Fibroblast of villous mesenchyme (primary cell): ENCODE results near the gene PCDH9. TPM values are rescaled to one million over a fixed set of nuclear protein-coding genes. Genes with fewer than 3 reads are reported as not detected.

ENCODE experiments used
- DNase-seq: peaks from one replicate; pipeline ENCODE4 v3.0.0-alpha.2; 2010; ENCODE audit warnings: low read depth
- H3K4me3 ChIP-seq: 2 replicates; pipeline ENCODE4 v1.5.1; 2011; ENCODE audit warnings: low read depth, mild to moderate bottlenecking, low read length
- total RNA-seq: library from RNA; depleted of rRNA; stranded (reverse); fragments of >200 nt; gene quantifications from 2 replicates; pipeline ENCODE4 v1.2.3, GENCODE V29; 2012
- TF ChIP-seq, protein P1 (sequence below): IDR thresholded peaks from 2 replicates; pipeline ENCODE4 v1.5.1; 2012; ENCODE audit warnings: low read depth, mild to moderate bottlenecking, low read length; ENCODE audit not compliant: insufficient read depth

PCDH9 gene
- total RNA-seq, 1 donor, result 9.9 TPM

DNA sequence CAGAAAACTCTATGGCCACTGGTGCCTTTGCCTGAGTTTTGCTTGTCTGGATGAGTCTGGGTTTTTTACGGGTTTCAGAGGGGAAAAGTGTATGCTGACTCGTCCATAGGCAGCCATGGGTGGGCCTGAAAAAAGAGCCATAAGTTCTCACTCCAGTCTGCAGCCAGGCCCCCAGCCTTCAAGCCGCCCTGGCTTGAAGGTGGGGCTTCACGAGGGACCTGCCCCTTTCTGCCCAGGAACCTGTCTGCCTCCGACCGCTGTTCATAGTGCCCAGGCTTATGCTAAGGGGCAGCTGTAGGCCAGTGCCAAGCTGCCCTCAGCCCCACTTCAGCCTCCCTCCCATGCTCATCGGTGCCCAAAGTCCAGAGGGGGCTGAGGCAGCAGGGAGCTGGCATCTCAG, 385.2 kb downstream of the PCDH9 start:
- DNase-seq, result no peak
- no peak overlapping the region for H3K4me3 ChIP-seq
- TF ChIP-seq, protein P1, sequence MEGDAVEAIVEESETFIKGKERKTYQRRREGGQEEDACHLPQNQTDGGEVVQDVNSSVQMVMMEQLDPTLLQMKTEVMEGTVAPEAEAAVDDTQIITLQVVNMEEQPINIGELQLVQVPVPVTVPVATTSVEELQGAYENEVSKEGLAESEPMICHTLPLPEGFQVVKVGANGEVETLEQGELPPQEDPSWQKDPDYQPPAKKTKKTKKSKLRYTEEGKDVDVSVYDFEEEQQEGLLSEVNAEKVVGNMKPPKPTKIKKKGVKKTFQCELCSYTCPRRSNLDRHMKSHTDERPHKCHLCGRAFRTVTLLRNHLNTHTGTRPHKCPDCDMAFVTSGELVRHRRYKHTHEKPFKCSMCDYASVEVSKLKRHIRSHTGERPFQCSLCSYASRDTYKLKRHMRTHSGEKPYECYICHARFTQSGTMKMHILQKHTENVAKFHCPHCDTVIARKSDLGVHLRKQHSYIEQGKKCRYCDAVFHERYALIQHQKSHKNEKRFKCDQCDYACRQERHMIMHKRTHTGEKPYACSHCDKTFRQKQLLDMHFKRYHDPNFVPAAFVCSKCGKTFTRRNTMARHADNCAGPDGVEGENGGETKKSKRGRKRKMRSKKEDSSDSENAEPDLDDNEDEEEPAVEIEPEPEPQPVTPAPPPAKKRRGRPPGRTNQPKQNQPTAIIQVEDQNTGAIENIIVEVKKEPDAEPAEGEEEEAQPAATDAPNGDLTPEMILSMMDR, result no peak

GRCh38 chr13:66842766-66843165, 387.4 kb downstream of the PCDH9 start:
- TF ChIP-seq, protein P1, result no peak
- H3K4me3 ChIP-seq, result no peak overlapping the region
- no peak for DNase-seq

- TF ChIP-seq, protein P1, result no peak
- no peak overlapping the region for H3K4me3 ChIP-seq
- DNase-seq, result no peak
These were observed 389.5 kb downstream of the PCDH9 start for GRCh38 chr13:66840621-66841020.

DNA sequence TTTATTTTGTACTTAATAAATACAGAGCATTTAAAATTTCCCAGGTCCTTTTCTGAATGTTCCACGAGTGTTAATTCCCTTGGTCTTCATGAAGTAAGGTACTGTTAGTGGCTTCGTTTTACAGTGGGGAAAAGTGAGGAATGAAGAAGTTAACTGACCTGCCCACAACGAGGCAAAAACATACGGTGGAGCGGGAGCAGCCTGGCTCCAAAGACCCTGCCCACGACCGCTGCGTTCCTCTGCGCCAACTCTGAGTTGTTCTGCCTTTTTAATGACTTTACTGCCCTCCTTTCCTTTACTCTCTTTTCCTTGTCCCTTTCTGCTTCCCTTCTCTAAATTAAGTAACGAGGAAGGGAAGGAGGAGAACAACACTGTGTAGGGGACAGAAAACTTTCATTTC, 392.9 kb downstream of the PCDH9 start:
- DNase-seq, result no peak
- H3K4me3 ChIP-seq, result no peak overlapping the region
- TF ChIP-seq, protein P1, result no peak

DNA sequence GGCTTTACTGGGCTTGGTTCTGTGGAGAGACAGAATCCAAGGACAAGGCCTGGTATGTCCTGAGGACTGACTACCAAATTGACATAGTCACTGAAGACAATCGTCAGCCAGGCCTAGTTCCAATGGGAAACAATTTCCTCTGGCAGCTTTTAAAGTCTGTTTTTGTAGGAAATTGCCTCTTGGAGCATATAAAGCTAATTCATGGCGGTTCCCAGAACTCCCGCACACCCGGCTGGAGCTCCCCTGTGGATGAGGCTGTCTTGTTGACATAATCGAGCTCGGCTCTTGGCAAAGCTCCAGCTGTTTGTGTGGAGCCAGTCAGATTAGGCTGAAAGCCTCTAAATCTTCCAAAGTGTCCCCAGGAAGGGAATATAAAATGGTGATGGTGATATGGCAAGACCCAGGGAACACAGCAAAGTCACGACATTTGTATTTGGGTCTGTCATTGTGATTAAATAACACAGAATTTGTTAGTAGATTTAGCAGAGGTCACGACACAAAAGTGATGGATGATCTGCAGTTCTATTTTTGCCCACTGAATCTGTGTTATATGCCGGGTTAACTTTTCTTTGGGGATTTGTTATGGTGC, 395.0 kb downstream of the PCDH9 start:
- TF ChIP-seq, protein P1, result no peak
- DNase-seq, result peak; percentile 14
- H3K4me3 ChIP-seq, result no peak overlapping the region

- TF ChIP-seq, protein P1, result no peak
- no peak for DNase-seq
- H3K4me3 ChIP-seq, result no peak overlapping the region
These were observed 399.0 kb downstream of the PCDH9 start for GRCh38 chr13:66830940-66831716.

- no peak for DNase-seq
- TF ChIP-seq, protein P1, result no peak
- no peak overlapping the region for H3K4me3 ChIP-seq
These were observed 400.3 kb downstream of the PCDH9 start for GRCh38 chr13:66829803-66830202.
